GM12865 (cell line): ENCODE data around the gene JMJD1C.
"Not testable (repeated sequence)": the region's sequence is repeated elsewhere in the genome, so short reads cannot be mapped to it uniquely, and the experiment has no call there.

Experiments
- DNase-seq: peaks from one replicate; pipeline ENCODE4 v3.0.0; 2010; ENCODE audit warnings: low read depth
- H3K4me3 ChIP-seq: 2 replicates; pipeline ENCODE4 v1.5.1; 2011; ENCODE audit warnings: mild to moderate bottlenecking, low read depth, low read length, control low read depth
- TF ChIP-seq, protein P1 (sequence below): IDR thresholded peaks from 2 replicates; pipeline ENCODE4 v1.5.1; 2011; ENCODE audit warnings: low read length, control low read depth, low read depth, inconsistent platforms; ENCODE audit not compliant: insufficient read depth; ENCODE audit errors: missing control alignments

The JMJD1C gene

DNA sequence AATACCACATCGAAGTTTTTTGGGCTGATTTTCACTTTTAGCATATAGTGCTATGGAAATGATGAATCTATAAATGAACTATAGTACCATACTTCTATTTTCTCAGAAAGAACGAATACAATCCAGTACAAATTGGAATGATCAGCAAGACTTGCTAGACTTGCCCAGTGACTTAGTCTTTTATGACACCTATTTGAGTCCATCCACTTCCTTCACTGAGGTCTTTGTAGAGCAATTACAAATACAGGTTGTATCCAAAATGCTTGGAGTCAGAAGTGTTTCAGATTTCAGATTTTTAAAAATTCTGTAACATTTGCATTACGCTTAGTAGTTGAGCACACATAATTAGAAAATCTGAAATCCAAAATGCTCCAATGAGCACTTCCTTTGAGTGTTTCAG is 228.4 kb downstream of the JMJD1C start:
- H3K4me3 ChIP-seq: no peak overlapping the region
- TF ChIP-seq, protein P1, sequence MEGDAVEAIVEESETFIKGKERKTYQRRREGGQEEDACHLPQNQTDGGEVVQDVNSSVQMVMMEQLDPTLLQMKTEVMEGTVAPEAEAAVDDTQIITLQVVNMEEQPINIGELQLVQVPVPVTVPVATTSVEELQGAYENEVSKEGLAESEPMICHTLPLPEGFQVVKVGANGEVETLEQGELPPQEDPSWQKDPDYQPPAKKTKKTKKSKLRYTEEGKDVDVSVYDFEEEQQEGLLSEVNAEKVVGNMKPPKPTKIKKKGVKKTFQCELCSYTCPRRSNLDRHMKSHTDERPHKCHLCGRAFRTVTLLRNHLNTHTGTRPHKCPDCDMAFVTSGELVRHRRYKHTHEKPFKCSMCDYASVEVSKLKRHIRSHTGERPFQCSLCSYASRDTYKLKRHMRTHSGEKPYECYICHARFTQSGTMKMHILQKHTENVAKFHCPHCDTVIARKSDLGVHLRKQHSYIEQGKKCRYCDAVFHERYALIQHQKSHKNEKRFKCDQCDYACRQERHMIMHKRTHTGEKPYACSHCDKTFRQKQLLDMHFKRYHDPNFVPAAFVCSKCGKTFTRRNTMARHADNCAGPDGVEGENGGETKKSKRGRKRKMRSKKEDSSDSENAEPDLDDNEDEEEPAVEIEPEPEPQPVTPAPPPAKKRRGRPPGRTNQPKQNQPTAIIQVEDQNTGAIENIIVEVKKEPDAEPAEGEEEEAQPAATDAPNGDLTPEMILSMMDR: no peak
- DNase-seq: no peak

DNA sequence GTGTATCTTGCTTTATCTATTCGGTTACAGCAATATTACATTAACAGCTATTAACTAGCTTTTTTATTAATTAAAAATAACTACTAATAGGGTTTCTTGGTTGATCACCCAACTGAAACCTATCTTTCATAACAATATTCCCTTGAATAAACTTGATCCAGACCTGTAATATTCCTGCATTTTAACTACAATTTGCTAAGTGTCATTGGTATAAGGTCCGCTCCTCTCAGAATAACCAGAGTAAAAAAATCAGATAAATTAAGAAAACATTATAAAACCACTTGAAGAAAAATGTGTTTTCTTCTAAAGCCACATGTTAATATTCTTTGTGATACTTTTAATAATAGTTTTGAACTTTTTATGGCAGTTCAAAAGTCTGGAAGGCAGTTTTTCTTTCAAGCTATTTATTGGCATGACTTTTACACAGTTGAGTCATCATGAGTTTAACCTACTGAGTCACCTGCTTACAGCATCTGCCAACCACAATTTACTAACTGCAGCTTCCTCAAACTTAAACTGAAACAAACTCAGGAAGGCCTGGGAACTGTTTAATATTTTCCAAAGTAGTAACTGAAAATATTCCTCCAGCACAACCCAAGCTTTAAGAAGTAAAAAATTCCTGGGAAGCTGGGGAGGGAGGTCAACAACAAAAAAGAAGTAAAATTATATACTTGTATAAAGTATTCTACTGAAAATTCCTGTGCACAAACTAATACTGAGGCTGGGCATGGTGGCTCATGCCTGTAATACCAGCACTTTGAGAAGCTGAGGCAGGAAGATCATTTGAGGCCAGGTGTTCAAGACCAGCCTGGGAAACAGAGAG is 229.5 kb downstream of the JMJD1C start:
- TF ChIP-seq, protein P1: no peak
- peak; percentile 76 for DNase-seq
- no peak overlapping the region for H3K4me3 ChIP-seq

DNA sequence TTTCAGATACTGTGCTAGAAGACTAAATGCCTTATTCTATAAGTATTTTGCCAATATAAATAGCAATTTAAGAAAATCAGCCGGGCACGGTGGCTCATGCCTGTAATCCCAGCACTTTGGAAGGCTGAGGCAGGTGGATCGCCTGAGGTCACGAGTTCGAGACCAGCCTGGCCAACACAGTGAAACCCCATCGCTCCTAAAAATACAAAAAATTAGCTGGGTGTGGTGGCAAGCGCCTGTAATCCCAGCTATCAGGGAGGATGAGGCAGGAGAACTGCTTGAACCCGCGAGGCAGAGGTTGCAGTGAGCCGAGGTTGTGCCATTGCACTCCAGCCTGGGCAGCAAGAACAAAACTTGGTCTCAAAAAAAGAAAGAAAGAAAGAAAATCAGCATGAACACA is 230.6 kb downstream of the JMJD1C start:
- not testable (repeated sequence) for DNase-seq, H3K4me3 ChIP-seq

DNA sequence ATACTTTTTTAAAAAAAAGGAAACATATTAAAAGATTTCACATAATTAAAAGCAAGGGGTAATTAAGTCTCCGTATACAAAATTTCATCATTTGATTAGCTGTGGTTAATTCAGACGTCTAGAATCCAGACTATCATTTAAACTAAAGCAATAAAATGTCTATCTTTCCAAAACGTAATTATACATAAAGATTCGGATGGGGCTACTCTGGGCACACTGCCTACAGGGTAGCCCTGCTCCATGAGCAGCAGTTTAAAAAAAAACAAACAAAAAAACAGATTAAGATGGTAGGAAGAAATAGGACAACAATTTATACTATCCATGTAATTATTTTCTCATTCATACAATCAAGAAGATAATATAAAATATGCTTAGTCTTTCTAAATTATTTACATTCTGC is 236.6 kb downstream of the JMJD1C start:
- DNase-seq: no peak
- no peak overlapping the region for H3K4me3 ChIP-seq
- TF ChIP-seq, protein P1: no peak

DNA sequence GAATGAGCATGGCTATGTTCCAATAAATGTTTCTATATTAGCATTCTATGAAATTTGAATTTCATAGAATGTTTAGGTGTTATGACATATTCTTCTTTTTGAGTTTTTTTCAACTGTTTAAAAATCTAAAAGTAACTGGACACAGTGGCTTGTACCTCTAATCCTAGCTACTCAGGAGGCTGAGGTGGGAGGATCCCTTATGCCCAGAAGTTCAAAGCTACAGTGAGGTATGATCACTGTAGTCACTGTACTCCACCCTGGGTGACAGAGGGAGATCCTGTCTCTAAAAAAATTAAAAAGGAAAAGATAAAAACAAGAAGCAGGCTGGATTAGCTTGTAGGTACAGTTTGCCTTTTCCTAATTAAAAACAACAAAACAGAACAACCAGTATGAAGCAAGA is 237.5 kb downstream of the JMJD1C start:
- no peak overlapping the region for H3K4me3 ChIP-seq
- TF ChIP-seq, protein P1: no peak

DNA sequence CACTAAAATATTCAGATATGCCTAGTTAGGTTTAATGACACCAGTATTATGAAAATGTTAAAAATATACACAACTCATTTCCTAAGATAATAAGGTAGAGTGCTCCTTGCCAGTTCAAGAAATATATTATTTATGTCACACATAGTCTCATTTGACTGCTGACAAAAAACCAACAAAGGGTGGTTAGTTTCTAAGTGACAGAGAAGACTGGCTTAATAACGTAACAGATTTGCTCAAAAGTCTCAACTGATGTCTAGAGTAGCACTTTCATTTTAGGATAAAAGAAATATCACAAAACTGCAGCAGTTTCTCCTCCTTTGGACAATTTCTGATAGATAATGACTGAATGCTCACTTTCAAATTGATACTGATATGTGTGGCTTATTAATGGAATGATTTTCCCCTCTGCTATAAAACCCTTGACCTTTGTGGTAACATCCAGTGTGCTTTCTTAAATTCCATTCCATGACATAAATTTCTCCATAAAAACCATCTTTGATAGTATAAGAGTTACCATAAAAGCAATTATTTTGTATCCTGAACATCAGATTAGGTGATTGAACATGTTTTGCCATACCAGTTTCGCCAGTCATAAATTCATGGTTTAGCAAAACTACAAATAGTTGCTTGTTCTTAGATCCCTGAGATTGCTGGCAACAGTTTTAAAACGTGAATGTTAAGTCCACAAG is 238.4 kb downstream of the JMJD1C start:
- peak overlapping the region; percentile 15; the same call in 1 of the 2 replicates for H3K4me3 ChIP-seq
- TF ChIP-seq, protein P1: no peak
- DNase-seq: peak; percentile 61

More for the DNA sequence above, 237.5 kb downstream of the JMJD1C start:
- DNase-seq: no peak

DNA sequence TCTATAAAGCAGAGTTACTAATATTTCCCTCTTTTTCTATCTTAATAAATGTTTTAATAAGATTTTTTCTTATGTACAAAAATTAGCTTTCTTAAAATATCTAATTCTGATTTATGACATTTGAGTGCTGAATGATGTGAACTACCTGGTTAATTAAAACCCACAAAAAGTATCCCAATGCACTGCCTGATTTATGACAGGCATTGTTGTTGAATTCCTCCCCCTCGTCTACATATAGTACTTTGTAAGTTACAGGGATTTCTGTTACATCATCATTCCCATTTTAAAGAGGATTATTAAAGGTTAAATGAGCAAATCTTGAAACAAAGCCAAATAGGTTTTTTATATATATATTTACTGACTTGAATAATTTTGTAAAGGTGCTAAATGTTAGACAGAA is 241.5 kb downstream of the JMJD1C start:
- H3K4me3 ChIP-seq: no peak overlapping the region
- no peak for DNase-seq
- TF ChIP-seq, protein P1: no peak
